SK-N-SH treated with all-trans-retinoic acid at 6 μM for 48 hours (cell line): ENCODE results near the gene SCCPDH.
"Not testable (repeated sequence)": the region's sequence is repeated elsewhere in the genome, so short reads cannot be mapped to it uniquely, and the experiment has no call there.

Experiments
- ATAC-seq: fragments of 200-7000 bp; cut with Tn5 transposase; 3 replicates; pipeline ENCODE4 v1.9.1; 2020; ENCODE audit warnings: mild to moderate bottlenecking, moderate library complexity
- ARNTL ChIP-seq: fragments of 450-650 bp; formaldehyde crosslinking; IDR thresholded peaks from 2 replicates; pipeline ENCODE4 v1.5.0; 2020; ENCODE audit warnings: low read depth, mild to moderate bottlenecking, moderate library complexity, borderline replicate concordance
- BACH2 ChIP-seq: fragments of 250-450 bp; sonication (Bioruptor Pico); IDR thresholded peaks from 2 replicates; pipeline ENCODE4 v1.9.0; 2021; ENCODE audit warnings: mild to moderate bottlenecking, borderline replicate concordance
- ESRRG ChIP-seq: fragments of 250-450 bp; sonication (Bioruptor Pico); IDR thresholded peaks from 2 replicates; pipeline ENCODE4 v1.6.1; 2021; ENCODE audit warnings: mild to moderate bottlenecking
- GLIS3 ChIP-seq: fragments of 250-450 bp; sonication (Bioruptor Pico); IDR thresholded peaks from 2 replicates; pipeline ENCODE4 v1.5.0; 2020; ENCODE audit warnings: mild to moderate bottlenecking, moderate library complexity
- ISL1 ChIP-seq: fragments of 250-450 bp; sonication (Bioruptor Pico); IDR thresholded peaks from 2 replicates; pipeline ENCODE4 v2.1.2; 2022; ENCODE audit warnings: mild to moderate bottlenecking, moderate library complexity
- OSR1 ChIP-seq: fragments of 250-450 bp; sonication (Bioruptor Pico); IDR thresholded peaks from 2 replicates; pipeline ENCODE4 v1.8.0; 2022; ENCODE audit warnings: moderate library complexity, mild to moderate bottlenecking, inconsistent platforms
- PPARA ChIP-seq: fragments of 250-450 bp; sonication (Bioruptor Pico); IDR thresholded peaks from 2 replicates; pipeline ENCODE4 v1.5.0; 2020; ENCODE audit warnings: mild to moderate bottlenecking, borderline replicate concordance
- RARB ChIP-seq: fragments of 250-450 bp; sonication (Bioruptor Pico); IDR thresholded peaks from 2 replicates; pipeline ENCODE4 v1.8.0; 2021; ENCODE audit warnings: mild to moderate bottlenecking, moderate library complexity
- SNAI2 ChIP-seq: fragments of 250-450 bp; sonication (Bioruptor Pico); IDR thresholded peaks from 2 replicates; pipeline ENCODE4 v1.5.0; 2020; ENCODE audit warnings: mild to moderate bottlenecking, moderate library complexity
- TCF4 ChIP-seq: fragments of 250-450 bp; sonication (Bioruptor Pico); IDR thresholded peaks from 2 replicates; pipeline ENCODE4 v1.8.0; 2021; ENCODE audit warnings: mild to moderate bottlenecking, moderate library complexity, borderline replicate concordance
- TOX ChIP-seq: fragments of 250-450 bp; sonication (Bioruptor Pico); IDR thresholded peaks from 2 replicates; pipeline ENCODE4 v1.8.0; 2021; ENCODE audit warnings: mild to moderate bottlenecking, moderate library complexity, borderline replicate concordance
- ZC3H10 ChIP-seq: fragments of 250-450 bp; sonication (Bioruptor Pico); IDR thresholded peaks from 2 replicates; pipeline ENCODE4 v1.5.1; 2021; ENCODE audit warnings: mild to moderate bottlenecking, moderate library complexity
- ZFP3 ChIP-seq: fragments of 250-450 bp; sonication (Bioruptor Pico); IDR thresholded peaks from 2 replicates; pipeline ENCODE4 v1.5.0; 2020; ENCODE audit warnings: mild to moderate bottlenecking, moderate library complexity
- ZFP30 ChIP-seq: fragments of 450-650 bp; formaldehyde crosslinking; IDR thresholded peaks from 2 replicates; pipeline ENCODE4 v1.5.0; 2022; ENCODE audit warnings: mild to moderate bottlenecking, moderate library complexity
- ZNF565 ChIP-seq: fragments of 450-650 bp; formaldehyde crosslinking; conservative IDR thresholded peaks from 2 replicates; pipeline ENCODE4 v1.5.0; 2020; ENCODE audit warnings: low read depth, mild to moderate bottlenecking, moderate library complexity
- ZNF70 ChIP-seq: fragments of 450-650 bp; formaldehyde crosslinking; IDR thresholded peaks from 2 replicates; pipeline ENCODE4 v1.5.0; 2020; ENCODE audit warnings: mild to moderate bottlenecking, moderate library complexity
- ZNF8 ChIP-seq: fragments of 450-650 bp; formaldehyde crosslinking; IDR thresholded peaks from 2 replicates; pipeline ENCODE4 v1.5.0; 2020; ENCODE audit warnings: mild to moderate bottlenecking, moderate library complexity
- TF ChIP-seq, protein P1 (sequence below): fragments of 250-450 bp; sonication (Bioruptor Pico); IDR thresholded peaks from 2 replicates; pipeline ENCODE4 v1.5.1; 2021; ENCODE audit warnings: mild to moderate bottlenecking, moderate library complexity
- TF ChIP-seq, protein P2 (sequence below): fragments of 250-450 bp; sonication (Bioruptor Pico); IDR thresholded peaks from 2 replicates; pipeline ENCODE4 v1.8.0; 2020; ENCODE audit warnings: mild to moderate bottlenecking, moderate library complexity, borderline replicate concordance
- TF ChIP-seq, protein P3 (sequence below): fragments of 250-450 bp; sonication (Bioruptor Pico); IDR thresholded peaks from 2 replicates; pipeline ENCODE4 v1.5.0; 2020; ENCODE audit warnings: mild to moderate bottlenecking, moderate library complexity
- TF ChIP-seq, protein P4 (sequence below): fragments of 250-450 bp; sonication (Bioruptor Pico); IDR thresholded peaks from 2 replicates; pipeline ENCODE4 v1.5.1; 2020; ENCODE audit warnings: low read depth, mild to moderate bottlenecking, moderate library complexity
- TF ChIP-seq, protein P5 (sequence below): fragments of 250-450 bp; sonication (Bioruptor Pico); IDR thresholded peaks from 2 replicates; pipeline ENCODE4 v1.8.0; 2021; ENCODE audit warnings: low read depth, mild to moderate bottlenecking, moderate library complexity, borderline replicate concordance

SCCPDH gene

DNA sequence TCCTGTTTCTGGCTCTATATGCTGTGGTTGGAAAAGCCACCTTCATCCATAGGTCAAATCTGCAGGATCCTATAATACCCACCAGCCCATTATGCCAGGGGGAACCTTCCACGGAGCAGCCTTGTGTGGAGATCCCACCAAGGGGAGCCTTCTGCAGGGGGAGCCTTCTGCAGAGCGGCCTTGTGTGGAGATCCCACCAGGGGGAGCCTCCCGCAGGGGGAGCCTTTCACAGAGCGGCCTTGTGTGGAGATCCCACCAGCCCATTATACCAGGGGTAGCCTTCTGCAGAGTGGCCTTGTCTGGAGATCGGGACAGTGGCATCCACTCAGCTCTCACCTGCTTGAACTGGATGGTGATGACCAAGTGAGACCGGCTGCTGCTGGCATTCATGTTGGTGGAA is 85.3 kb downstream of the SCCPDH start (continued):
- TF ChIP-seq, protein P1, sequence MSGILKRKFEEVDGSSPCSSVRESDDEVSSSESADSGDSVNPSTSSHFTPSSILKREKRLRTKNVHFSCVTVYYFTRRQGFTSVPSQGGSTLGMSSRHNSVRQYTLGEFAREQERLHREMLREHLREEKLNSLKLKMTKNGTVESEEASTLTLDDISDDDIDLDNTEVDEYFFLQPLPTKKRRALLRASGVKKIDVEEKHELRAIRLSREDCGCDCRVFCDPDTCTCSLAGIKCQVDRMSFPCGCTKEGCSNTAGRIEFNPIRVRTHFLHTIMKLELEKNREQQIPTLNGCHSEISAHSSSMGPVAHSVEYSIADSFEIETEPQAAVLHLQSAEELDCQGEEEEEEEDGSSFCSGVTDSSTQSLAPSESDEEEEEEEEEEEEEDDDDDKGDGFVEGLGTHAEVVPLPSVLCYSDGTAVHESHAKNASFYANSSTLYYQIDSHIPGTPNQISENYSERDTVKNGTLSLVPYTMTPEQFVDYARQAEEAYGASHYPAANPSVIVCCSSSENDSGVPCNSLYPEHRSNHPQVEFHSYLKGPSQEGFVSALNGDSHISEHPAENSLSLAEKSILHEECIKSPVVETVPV (CRISPR knock-in tag), result no peak
- TF ChIP-seq OSR1 (CRISPR knock-in tag) (no peak), TOX (no peak), TCF4 (CRISPR knock-in tag) (no peak)
- TF ChIP-seq, protein P2, sequence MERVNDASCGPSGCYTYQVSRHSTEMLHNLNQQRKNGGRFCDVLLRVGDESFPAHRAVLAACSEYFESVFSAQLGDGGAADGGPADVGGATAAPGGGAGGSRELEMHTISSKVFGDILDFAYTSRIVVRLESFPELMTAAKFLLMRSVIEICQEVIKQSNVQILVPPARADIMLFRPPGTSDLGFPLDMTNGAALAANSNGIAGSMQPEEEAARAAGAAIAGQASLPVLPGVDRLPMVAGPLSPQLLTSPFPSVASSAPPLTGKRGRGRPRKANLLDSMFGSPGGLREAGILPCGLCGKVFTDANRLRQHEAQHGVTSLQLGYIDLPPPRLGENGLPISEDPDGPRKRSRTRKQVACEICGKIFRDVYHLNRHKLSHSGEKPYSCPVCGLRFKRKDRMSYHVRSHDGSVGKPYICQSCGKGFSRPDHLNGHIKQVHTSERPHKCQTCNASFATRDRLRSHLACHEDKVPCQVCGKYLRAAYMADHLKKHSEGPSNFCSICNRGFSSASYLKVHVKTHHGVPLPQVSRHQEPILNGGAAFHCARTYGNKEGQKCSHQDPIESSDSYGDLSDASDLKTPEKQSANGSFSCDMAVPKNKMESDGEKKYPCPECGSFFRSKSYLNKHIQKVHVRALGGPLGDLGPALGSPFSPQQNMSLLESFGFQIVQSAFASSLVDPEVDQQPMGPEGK (CRISPR knock-in tag), result no peak

DNA sequence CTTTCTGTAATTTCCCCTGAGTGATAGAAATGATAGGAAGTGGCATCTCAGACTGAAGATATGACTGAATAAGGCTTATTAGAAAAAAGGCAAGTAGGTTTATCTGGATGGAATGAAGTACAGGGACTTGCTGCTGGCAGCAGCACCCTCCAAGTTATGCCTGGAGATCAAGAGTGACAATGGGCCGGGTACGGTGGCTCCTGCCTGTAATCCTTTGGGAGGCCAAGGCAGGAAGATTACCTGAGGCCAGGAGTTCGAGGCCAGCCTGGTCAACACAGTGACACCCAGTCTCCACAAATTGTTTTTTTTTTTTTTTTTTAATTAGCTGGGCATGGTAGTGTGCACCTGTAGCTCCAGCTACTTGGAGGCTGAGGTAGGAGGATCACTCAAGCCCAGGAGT is 87.8 kb downstream of the SCCPDH start:
- TF ChIP-seq, protein P3, sequence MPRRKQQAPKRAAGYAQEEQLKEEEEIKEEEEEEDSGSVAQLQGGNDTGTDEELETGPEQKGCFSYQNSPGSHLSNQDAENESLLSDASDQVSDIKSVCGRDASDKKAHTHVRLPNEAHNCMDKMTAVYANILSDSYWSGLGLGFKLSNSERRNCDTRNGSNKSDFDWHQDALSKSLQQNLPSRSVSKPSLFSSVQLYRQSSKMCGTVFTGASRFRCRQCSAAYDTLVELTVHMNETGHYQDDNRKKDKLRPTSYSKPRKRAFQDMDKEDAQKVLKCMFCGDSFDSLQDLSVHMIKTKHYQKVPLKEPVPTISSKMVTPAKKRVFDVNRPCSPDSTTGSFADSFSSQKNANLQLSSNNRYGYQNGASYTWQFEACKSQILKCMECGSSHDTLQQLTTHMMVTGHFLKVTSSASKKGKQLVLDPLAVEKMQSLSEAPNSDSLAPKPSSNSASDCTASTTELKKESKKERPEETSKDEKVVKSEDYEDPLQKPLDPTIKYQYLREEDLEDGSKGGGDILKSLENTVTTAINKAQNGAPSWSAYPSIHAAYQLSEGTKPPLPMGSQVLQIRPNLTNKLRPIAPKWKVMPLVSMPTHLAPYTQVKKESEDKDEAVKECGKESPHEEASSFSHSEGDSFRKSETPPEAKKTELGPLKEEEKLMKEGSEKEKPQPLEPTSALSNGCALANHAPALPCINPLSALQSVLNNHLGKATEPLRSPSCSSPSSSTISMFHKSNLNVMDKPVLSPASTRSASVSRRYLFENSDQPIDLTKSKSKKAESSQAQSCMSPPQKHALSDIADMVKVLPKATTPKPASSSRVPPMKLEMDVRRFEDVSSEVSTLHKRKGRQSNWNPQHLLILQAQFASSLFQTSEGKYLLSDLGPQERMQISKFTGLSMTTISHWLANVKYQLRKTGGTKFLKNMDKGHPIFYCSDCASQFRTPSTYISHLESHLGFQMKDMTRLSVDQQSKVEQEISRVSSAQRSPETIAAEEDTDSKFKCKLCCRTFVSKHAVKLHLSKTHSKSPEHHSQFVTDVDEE (CRISPR knock-in tag), result no peak
- TF ChIP-seq SNAI2 (CRISPR knock-in tag) (no peak), GLIS3 (CRISPR knock-in tag) (no peak), TCF4 (CRISPR knock-in tag) (no peak), PPARA (CRISPR knock-in tag) (no peak), ZC3H10 (CRISPR knock-in tag) (no peak), ZNF8 (CRISPR knock-in tag) (no peak), BACH2 (CRISPR knock-in tag) (no peak), ZFP30 (CRISPR knock-in tag) (no peak), ZNF70 (CRISPR knock-in tag) (no peak), ISL1 (CRISPR knock-in tag) (no peak), OSR1 (CRISPR knock-in tag) (no peak), ZFP3 (CRISPR knock-in tag) (no peak)
- TF ChIP-seq, protein P4, sequence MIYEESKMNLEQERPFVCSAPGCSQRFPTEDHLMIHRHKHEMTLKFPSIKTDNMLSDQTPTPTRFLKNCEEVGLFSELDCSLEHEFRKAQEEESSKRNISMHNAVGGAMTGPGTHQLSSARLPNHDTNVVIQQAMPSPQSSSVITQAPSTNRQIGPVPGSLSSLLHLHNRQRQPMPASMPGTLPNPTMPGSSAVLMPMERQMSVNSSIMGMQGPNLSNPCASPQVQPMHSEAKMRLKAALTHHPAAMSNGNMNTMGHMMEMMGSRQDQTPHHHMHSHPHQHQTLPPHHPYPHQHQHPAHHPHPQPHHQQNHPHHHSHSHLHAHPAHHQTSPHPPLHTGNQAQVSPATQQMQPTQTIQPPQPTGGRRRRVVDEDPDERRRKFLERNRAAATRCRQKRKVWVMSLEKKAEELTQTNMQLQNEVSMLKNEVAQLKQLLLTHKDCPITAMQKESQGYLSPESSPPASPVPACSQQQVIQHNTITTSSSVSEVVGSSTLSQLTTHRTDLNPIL, result no peak
- TF ChIP-seq, protein P2 (CRISPR knock-in tag), result no peak
- ATAC-seq, result no peak

DNA sequence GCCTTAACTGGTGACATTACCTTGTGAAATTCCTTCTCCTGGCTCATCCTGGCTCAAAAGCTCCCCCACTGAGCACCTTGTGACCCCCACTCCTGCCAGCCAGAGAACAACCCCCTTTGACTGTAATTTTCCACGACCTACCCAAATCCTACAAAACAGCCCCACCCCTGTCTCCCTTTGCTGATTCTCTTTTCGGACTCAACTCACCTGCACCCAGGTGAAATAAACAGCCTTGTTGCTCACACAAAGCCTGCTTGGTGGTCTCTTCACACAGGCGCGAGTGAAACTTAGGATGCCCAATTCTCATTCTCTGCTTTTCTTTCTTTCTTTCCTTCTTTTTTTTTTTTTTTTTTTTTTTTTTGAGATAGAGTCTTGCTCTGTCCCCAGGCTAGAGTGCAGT is 89.1 kb downstream of the SCCPDH start:
- ATAC-seq, result not testable (repeated sequence)

DNA sequence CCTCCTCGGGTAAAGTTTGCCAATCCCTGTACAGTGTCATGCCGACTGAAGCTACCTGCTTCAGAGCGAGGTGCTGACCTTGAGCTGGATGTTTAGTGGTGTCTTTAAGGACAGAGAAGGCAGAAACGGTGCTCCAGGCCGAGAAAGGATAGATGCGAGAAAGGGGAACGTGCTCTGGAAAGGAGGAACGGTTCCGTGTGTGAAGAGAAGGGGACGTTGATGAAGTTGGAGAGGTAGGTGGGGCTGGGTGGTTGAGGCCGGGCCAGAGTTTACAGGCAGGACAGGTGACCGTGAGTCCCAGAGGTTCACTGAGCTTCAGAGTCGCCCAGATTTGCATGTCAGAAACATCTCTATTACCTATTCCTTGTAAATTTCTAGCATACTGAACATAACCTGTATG is 90.7 kb downstream of the SCCPDH start:
- ATAC-seq, result no peak
- TF ChIP-seq, protein P5, sequence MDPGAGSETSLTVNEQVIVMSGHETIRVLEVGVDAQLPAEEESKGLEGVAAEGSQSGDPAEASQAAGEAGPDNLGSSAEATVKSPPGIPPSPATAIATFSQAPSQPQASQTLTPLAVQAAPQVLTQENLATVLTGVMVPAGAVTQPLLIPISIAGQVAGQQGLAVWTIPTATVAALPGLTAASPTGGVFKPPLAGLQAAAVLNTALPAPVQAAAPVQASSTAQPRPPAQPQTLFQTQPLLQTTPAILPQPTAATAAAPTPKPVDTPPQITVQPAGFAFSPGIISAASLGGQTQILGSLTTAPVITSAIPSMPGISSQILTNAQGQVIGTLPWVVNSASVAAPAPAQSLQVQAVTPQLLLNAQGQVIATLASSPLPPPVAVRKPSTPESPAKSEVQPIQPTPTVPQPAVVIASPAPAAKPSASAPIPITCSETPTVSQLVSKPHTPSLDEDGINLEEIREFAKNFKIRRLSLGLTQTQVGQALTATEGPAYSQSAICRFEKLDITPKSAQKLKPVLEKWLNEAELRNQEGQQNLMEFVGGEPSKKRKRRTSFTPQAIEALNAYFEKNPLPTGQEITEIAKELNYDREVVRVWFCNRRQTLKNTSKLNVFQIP (CRISPR knock-in tag), result no peak
- TF ChIP-seq TOX (no peak), BACH2 (CRISPR knock-in tag) (no peak), ZFP30 (CRISPR knock-in tag) (no peak), SNAI2 (CRISPR knock-in tag) (no peak), ZNF8 (CRISPR knock-in tag) (no peak), RARB (CRISPR knock-in tag) (no peak), ZC3H10 (CRISPR knock-in tag) (no peak), ZFP3 (CRISPR knock-in tag) (no peak), ESRRG (CRISPR knock-in tag) (no peak), ARNTL (CRISPR knock-in tag) (no peak), ZNF565 (CRISPR knock-in tag) (no peak), ISL1 (CRISPR knock-in tag) (no peak)
- TF ChIP-seq, protein P3 (CRISPR knock-in tag), result no peak
